T1000 (cell line): Measurements from ENCODE around the gene TP53I11.
A peak's percentile ranks its signal among the peaks of the same experiment; 100 is the strongest.

ENCODE experiments used
- DNase-seq: peaks from one replicate; lab custom pipeline; 2025; ENCODE audit warnings: mixed read lengths; lab: John Stamatoyannopoulos, UW

TP53I11 gene

GRCh38 chr11:44950625-44951476, at the start of gene TP53I11:
Gene TP53I11, minus strand, starts transcription at chr11:44950883. Its CDS starts 12,548 bp downstream, at chr11:44938335.
- peak; percentile 52 for DNase-seq

GRCh38 chr11:44999068-44999467, 48.4 kb upstream of the TP53I11 start:
- no peak for DNase-seq

GRCh38 chr11:44998051-44998450, 47.4 kb upstream of the TP53I11 start:
- DNase-seq: no peak

GRCh38 chr11:44997566-44997965, 46.9 kb upstream of the TP53I11 start:
- no peak for DNase-seq

- no peak for DNase-seq
Observed at GRCh38 chr11:44994753-44995152, 44.1 kb upstream of the TP53I11 start.

GRCh38 chr11:44993971-44994704, 43.5 kb upstream of the TP53I11 start:
- no peak for DNase-seq

GRCh38 chr11:44992774-44993173, 42.1 kb upstream of the TP53I11 start:
- no peak for DNase-seq

- no peak for DNase-seq
Observed at GRCh38 chr11:44992181-44992582, 41.5 kb upstream of the TP53I11 start.

GRCh38 chr11:44990665-44991064, 40.0 kb upstream of the TP53I11 start:
- no peak for DNase-seq

GRCh38 chr11:44989831-44990566, 39.3 kb upstream of the TP53I11 start:
- DNase-seq: no peak

GRCh38 chr11:44988981-44989635, 38.4 kb upstream of the TP53I11 start:
- no peak for DNase-seq

GRCh38 chr11:44988111-44988510, 37.4 kb upstream of the TP53I11 start:
- DNase-seq: no peak

GRCh38 chr11:44987506-44987905, 36.8 kb upstream of the TP53I11 start:
- no peak for DNase-seq

GRCh38 chr11:44986315-44986714, 35.6 kb upstream of the TP53I11 start:
- no peak for DNase-seq

- no peak for DNase-seq
Observed at GRCh38 chr11:44985721-44986120, 35.0 kb upstream of the TP53I11 start.

- DNase-seq: no peak
Observed at GRCh38 chr11:44983786-44984185, 33.1 kb upstream of the TP53I11 start.

- DNase-seq: no peak
Observed at GRCh38 chr11:44982496-44983062, 31.9 kb upstream of the TP53I11 start.

- DNase-seq: no peak
Observed at GRCh38 chr11:44980533-44981427, 30.1 kb upstream of the TP53I11 start.

GRCh38 chr11:44979543-44980399, 29.1 kb upstream of the TP53I11 start:
- no peak for DNase-seq

GRCh38 chr11:44978961-44979331, 28.3 kb upstream of the TP53I11 start:
- DNase-seq: no peak
